ENCODE results near the gene EMP1.
A peak's percentile ranks its signal among the peaks of the same experiment; 100 is the strongest.

The EMP1 gene

DNA sequence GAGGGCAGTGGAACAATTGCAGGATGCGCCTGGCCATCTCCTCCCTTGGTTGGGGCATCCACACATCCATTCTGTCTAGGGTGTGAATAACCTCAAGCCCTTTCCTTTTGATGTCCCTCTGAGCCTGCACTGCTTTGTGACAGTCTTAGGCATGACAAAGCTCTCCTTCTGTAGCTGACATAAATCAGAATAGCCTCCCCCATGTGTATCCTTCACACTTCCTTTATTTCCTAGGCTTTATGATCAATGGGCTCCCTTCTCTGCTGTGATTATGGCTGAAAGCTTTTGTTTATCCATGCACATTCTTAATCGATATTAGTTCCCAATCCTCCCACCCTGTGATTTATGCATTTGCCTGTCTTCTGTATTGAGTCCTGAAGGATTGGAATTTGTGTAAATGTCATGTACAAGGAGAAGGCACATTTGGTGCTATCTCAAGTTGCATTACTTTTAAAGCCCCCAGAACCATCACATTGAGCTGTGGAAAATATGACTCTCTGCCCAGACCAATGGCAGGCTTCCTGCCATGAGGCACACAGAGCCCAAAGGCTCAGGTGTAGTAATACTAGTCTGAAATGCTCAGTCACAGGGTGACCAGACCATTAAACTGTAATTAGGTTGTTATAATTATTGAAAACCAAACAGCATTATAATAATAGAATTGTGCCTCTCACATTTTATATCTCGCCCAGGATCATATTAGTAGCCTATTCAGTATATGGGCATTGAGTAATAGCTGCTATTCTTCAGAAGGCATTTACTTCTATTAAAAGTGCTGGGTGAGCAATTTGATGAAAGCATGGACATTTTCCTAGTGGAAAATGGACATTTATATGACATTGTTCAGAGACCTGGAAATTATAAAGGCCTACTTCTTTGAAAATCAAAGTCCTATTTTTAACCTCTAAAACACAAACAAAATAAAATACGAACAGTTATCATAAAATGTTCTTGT lies 14.0 kb downstream of the EMP1 start:
- DNase-seq, result peak in 1 of 42 donors; percentile 7
- intact Hi-C loops (cut with DNase I), result no loop called here

DNA sequence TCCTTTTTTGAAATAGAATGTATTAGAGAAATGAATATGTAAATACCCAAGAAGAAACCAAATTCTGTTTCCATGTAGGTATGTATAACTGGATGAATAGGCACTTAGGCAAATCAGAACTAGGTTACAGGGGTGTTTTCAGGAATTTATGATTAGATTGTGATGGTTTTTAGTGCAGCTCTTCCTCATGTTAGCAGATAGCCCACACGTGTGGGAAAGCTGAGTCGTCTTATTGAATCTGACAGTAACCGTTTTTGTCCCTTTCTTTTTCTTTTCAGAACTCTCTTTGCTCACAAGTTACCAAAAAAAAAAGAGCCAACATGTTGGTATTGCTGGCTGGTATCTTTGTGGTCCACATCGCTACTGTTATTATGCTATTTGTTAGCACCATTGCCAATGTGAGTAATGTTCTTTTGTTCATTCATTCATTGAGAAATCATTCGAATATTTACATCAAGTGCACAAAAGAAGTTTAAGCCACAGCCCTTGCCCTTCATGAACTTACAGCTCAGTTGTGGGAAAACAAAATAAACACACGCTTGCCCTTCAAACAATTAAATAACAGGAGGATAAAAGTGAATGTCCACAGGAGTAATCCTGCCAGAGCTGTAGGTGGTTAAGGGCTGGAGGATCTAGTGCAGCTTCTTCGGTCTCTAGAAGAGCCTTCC lies 14.8 kb downstream of the EMP1 start:
- DNase-seq, result no peak
- intact Hi-C loops (cut with DNase I), result no loop called here

DNA sequence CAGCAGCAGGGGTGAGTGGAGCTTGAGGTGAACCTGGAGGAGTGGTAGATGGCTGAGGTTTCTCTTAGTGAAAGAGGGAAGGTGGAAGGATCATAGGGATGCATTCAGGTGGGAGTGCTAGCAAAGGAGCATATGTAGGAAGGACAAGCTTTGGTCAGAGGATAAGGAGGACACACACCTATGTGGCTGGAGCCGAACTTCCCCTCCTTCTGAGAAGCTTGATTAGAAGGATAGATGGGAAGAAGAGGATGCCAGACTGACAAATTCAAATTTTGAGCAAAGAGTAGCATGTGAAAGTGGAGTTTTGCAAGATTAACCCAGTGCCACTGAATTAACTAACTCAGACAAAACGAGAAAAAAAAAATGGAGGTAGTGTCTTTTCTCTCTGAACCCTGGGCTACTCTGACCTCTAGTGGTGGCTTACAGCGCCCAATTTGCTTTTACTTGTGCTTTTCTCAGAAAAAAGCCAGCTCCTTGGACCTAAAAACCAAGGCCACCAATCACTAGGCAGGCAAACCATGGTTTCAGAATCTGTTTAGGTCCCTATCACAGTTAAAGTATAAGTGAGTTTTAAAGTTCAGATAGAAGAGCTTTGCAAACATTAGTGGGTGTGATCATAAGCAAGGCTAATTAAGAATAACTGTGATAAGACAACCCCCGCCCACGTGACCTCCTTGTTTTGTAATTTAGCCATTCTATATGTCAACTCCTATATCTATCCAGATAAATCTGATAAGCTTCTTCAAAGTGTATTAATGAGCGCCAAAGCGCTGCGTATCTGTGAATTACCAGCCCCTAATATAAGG lies 15.5 kb downstream of the EMP1 start:
- DNase-seq, result peak in 40 of 42 donors; percentile 42 to 91 (median 74)
- intact Hi-C loops (cut with DNase I), result no loop called here

DNA sequence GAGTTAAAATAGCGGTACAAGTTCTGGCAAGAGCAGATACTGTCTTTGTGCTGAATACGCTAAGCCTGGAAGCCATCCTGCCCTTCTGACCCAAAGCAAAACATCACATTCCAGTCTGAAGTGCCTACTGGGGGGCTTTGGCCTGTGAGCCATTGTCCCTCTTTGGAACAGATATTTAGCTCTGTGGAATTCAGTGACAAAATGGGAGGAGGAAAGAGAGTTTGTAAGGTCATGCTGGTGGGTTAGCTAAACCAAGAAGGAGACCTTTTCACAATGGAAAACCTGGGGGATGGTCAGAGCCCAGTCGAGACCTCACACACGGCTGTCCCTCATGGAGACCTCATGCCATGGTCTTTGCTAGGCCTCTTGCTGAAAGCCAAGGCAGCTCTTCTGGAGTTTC lies 18.5 kb downstream of the EMP1 start:
- DNase-seq, result no peak
- intact Hi-C loops (cut with DNase I), result no loop called here

DNA sequence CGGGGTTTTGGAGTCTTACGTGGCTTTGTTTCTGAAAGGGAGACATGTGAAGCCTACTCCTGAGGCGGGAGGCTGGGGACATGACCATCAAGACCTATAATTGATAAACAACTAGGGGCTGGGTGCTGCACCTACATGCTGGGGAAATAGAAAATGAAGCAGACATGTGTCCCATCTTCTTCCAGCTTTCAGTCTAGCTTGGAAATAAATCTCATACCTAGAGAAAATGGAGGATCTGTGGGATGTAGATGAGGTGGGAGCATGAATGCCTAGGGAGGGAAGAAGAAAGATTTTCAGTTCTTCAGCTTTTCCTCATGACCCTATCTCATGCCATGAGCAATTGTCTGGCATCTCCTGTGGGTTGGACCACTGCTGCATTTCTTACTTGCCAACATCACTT lies 22.1 kb downstream of the EMP1 start:
- no peak for DNase-seq
- intact Hi-C loops (cut with DNase I), result no loop called here

DNA sequence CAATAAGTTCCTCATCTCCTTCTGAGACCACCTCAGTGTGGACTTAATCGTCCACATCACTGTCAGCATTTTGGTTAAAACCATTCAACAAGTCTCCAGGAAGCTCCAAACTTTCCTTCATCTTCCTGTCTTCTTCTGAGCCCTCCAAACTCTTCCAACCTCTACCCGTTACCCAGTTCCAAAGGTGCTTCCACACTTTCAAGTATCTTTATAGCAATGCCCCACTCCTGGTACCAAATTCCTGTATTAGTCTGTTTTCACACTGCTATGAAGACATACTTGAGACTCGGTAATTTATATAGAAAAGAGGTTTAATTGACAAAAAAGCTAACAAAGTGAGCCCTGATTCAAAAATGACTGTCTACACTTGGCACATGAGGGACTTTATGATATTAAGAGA lies 22.8 kb downstream of the EMP1 start:
- DNase-seq, result peak in 1 of 42 donors; percentile 3
- intact Hi-C loops (cut with DNase I), result no loop called here

DNA sequence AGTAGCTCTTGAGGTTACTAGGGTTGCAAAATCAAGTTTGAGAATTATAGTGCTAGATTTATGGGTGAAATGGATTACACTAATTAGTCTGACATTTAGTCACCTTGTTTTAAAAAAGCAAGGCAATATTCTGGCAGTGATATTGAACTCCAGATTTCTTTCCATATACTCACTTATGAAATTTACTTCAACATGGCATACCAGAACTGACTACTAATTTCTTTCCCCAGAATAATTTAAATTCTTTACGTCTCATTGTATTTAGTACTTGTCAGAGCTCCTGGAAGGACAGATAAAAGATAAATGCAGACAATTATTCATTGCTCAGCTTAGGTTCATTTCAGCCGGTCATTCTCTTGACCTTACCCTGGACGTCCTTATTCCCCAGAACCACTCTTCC lies 24.3 kb downstream of the EMP1 start:
- intact Hi-C loops (cut with DNase I), result no loop called here
- no peak for DNase-seq

DNA sequence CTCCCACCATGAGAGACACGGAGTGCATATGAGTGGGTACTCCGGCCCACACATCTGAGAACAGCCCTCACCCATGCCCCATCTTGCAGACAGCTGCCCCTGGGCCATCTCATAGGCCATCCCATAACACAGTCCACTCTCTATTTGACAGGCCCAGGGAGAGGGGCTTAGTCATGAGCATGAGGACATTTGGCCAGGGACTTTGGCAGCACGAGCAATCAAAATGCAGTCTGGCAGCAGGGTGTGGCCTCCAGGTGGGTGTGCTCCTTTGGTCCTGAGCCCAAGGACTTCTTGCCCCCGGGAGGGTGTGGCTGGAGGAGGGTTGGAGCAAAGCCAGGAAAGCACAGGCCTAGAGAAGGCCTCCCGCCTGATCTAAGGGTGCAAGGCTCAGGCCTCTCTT lies 25.6 kb downstream of the EMP1 start:
- no peak for DNase-seq
- intact Hi-C loops (cut with DNase I), result no loop called here

DNA sequence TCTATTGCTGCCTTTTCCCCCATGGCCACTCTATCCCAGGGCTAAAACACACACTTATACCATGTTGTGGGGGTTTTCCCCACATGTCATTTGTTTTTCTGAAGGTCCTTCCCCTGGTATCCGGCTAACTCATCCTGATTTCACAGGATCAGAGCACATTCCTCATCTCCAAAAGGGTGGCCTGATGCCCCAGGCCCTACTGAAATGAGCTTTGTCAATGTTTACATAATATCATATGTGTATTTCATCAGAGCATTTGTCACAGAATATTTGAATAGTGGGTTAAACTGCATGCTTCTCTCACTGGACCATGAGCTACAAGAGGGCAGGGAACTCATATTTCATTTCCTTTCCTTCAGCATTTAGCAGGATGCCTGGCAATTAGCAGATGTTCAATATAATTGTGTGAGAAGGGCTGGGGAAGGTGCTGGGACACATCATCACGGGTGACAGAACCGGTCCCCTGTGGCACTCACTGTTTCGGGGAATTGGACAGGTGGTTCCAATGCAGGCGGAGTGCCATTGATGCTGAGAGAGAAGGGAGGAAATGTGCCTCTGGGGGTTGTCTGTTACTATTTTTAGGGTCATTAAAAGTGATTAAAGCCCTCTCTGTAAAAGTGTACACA lies 26.8 kb downstream of the EMP1 start:
- DNase-seq, result peak in 1 of 42 donors; percentile 29
- intact Hi-C loops (cut with DNase I), result no loop called here

DNA sequence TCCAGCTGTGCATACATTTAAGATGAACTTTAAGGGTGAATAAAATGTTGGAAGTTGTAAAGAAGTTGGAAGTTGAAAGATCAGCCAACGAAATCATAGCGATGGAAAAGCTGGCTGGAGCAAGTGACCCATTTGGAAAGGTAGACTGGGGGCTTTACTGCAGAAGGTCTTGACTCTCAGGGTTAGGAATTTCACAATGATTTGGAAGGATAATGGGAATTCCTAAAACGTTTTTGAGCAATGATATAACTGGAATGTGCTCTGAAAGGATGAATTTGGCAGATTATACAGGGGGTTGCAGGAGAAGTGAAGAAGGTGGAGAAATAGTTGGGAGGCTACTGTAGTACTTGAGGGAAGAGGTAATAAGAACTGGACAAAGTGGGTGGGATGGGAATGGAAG lies 27.4 kb downstream of the EMP1 start:
- no peak for DNase-seq
- intact Hi-C loops (cut with DNase I), result no loop called here

DNA sequence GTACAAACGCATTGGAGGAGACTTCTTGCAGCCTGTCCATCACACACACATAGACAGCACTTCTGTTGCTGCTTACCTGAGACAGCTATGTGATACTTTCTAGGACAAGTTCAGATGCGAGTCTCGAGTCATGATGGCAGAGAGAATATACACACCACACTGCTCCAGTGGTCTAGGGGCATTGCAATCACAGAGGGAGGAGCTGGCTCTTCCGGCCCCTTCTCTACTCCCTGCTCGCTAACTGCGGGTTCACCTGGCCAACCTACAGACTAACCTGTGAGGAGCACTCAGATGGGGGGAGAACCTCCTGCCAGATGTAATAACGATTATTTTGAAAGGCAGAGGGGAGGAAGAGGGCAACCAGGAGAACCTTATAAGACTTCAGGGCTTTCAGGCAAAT lies 30.7 kb downstream of the EMP1 start:
- DNase-seq, result peak in 1 of 42 donors; percentile 15
- intact Hi-C loops (cut with DNase I), result no loop called here

DNA sequence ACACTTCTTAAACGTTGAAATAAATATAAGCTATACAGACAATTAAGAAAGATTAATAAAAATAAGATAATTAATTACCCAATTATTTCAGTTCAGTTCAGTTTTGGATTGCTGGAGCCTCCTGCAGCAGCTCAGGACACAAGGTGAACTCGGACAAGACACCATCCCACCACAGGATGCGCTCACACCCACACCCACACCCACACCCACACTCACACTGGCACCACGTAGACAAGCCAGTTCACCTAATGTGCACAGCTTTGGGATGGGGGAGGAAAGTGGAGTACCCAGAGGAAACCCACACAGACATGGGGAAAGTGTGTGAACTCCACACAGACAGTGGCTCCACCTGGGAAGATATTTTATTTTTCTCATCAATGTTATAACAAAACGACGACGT lies 32.1 kb downstream of the EMP1 start:
- peak in 1 of 42 donors; percentile 4 for DNase-seq
- intact Hi-C loops (cut with DNase I), result no loop called here

DNA sequence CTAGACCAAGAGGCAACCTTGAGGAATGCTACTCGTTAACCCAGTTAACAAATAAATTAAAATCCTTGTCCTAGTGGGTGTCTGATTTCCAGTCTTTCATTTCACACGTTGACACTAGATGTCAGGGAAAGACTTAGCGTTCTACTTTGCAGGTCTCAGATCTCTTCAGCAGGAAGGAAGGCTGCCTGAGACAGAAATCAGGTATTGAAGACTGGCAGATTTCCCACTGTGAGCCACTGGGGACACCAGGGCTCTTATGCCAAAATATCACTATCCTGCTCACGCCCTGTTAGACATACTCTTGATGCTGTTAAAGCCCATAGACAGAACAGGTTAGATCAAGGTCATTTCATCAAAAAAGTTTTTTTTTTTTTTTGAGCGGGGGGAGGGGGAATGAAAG lies 33.0 kb downstream of the EMP1 start:
- intact Hi-C loops (cut with DNase I), result no loop called here
- peak in 3 of 42 donors; percentile 15 to 46 (median 35) for DNase-seq

DNA sequence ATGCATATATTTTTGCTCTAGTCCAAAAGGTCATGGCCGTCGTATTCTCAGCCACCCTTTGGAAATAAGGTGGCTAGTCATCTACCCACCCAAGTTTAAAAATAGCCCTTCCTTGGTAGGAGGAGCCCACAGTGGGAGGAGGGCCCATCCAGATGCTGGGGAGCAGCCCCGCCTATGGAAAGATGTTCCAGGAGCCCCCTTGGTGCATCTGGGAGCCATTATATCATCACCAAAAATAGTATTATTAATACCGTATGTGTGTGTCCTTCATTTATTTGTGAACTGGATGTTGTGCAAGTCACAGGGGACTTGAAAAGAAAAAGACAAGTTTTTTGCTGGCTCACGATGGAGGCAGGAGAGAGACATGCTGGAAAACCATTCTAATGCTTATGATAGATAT lies 34.0 kb downstream of the EMP1 start:
- intact Hi-C loops (cut with DNase I), result no loop called here
- DNase-seq, result peak in 1 of 42 donors; percentile 2

DNA sequence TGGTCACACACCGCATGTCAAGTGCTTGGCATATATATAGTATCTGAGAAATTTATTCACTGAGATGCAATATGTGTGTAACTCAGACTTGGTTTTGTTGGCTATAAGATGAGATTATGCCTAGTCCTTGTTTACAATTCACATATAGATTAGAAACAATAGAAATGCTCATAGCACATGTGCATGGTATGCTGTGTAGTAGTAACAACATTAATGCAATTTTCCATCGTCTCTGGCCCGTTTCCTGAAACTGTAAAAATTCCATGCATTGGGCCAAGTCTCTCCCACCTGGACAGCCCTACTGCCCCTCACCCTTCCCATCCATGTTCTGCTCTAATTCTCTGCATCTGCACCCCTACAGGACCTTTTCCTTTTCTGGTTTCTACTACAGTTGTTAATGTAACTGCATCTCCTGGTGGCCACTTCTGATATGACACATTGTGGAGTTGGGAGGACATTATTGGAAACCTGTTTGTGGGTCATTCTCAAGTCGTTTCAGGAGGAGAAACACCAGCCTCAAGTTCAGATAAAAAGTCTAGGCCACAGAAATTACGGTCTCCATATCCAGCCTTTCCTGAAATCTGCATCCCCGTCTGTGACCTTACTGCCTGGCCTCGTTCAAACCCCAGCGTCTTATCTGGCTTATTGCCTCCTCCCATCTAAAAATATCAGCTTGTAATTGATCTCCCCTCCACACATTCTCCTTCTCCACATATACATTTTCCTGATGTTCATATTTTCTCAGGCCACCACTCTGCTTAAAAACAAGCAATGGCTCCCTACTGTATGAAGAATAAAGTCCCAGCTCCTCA lies 37.5 kb downstream of the EMP1 start:
- peak in 7 of 42 donors; percentile 4 to 46 (median 14) for DNase-seq
- intact Hi-C loops (cut with DNase I), result no loop called here

DNA sequence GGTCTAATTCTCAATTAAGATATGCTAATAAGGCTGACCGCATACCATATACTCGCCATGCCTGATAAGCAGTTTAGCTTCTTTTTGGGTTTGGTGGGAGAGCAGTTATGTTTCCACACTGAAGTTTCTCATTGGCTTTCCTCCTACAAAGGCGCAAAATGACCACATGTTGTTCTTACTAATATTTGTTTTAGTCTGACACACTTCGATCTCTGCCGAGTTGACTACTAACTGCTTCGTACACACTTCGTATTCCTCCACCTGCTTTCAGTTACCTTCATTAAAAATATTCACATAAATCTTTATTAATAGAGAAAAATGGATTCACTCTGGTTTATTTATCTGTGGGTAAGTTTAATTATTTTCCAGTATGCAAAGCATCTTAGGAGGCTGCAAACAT lies 41.7 kb downstream of the EMP1 start:
- intact Hi-C loops (cut with DNase I), result no loop called here
- no peak for DNase-seq

DNA sequence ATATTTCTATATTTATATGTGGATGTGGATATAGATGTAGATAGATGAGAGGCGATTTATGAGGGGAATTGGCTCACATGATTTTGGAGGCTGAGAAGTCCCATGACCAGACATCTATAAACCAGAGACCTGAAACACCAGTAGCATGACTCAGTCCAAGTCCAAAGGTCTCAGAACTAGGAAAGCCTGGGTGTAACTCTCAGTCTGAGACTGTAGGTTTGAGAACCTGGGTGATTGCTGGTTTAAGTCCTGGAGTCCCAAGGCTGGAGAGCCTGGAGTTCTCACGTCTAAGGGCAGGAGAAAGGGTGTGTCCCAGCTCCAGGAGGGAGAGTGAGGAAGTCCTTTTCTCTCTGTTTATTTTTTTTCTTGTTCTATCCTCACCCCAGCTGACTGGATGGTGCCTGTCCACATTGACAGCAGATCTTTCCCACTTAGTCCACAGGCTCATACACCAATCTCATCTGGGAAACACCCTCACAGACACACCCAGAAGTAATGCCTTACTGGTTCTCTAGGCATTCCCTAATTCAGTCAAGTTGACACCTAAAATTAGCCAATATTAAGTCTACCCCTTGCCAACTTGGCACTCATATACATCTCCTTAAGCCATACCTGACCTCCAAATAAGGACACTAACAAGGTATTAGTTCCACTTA lies 45.4 kb downstream of the EMP1 start:
- intact Hi-C loops (cut with DNase I), result no loop called here
- DNase-seq, result peak in 1 of 42 donors; percentile 23

DNA sequence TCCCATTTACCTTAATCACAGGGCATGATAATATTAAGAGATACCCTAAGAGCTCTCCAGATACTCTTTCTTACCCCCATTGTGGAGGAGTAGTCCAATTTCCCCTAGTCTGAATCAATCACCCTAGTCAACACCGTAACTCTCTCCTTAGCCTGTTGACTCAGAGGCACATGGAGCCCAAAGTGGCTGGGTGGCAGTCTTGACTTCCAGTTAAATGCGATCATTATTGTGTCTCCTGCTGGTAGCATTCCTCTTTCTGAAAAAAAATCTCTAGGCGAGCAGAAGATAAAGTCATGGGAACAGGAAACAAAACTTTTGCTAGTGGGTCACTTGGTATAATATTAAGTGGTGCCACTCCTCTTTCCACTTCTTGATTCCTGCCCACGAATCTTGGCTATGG lies 46.4 kb downstream of the EMP1 start:
- intact Hi-C loops (cut with DNase I), result no loop called here
- no peak for DNase-seq
